SK-N-SH treated with all-trans-retinoic acid at 6 μM for 48 hours (cell line): ENCODE measurements around the gene PUM1.

Experiments
- BACH2 ChIP-seq: fragments of 250-450 bp; sonication (Bioruptor Pico); IDR thresholded peaks from 2 replicates; pipeline ENCODE4 v1.9.0; 2021; ENCODE audit warnings: mild to moderate bottlenecking, borderline replicate concordance
- OSR1 ChIP-seq: fragments of 250-450 bp; sonication (Bioruptor Pico); IDR thresholded peaks from 2 replicates; pipeline ENCODE4 v1.8.0; 2022; ENCODE audit warnings: moderate library complexity, mild to moderate bottlenecking, inconsistent platforms
- RARB ChIP-seq: fragments of 250-450 bp; sonication (Bioruptor Pico); IDR thresholded peaks from 2 replicates; pipeline ENCODE4 v1.8.0; 2021; ENCODE audit warnings: mild to moderate bottlenecking, moderate library complexity
- SNAI2 ChIP-seq: fragments of 250-450 bp; sonication (Bioruptor Pico); IDR thresholded peaks from 2 replicates; pipeline ENCODE4 v1.5.0; 2020; ENCODE audit warnings: mild to moderate bottlenecking, moderate library complexity
- TCF4 ChIP-seq: fragments of 250-450 bp; sonication (Bioruptor Pico); IDR thresholded peaks from 2 replicates; pipeline ENCODE4 v1.8.0; 2021; ENCODE audit warnings: mild to moderate bottlenecking, moderate library complexity, borderline replicate concordance
- ZC3H10 ChIP-seq: fragments of 250-450 bp; sonication (Bioruptor Pico); IDR thresholded peaks from 2 replicates; pipeline ENCODE4 v1.5.1; 2021; ENCODE audit warnings: mild to moderate bottlenecking, moderate library complexity
- ZFP3 ChIP-seq: fragments of 250-450 bp; sonication (Bioruptor Pico); IDR thresholded peaks from 2 replicates; pipeline ENCODE4 v1.5.0; 2020; ENCODE audit warnings: mild to moderate bottlenecking, moderate library complexity
- ZFP30 ChIP-seq: fragments of 450-650 bp; formaldehyde crosslinking; IDR thresholded peaks from 2 replicates; pipeline ENCODE4 v1.5.0; 2022; ENCODE audit warnings: mild to moderate bottlenecking, moderate library complexity

DNA sequence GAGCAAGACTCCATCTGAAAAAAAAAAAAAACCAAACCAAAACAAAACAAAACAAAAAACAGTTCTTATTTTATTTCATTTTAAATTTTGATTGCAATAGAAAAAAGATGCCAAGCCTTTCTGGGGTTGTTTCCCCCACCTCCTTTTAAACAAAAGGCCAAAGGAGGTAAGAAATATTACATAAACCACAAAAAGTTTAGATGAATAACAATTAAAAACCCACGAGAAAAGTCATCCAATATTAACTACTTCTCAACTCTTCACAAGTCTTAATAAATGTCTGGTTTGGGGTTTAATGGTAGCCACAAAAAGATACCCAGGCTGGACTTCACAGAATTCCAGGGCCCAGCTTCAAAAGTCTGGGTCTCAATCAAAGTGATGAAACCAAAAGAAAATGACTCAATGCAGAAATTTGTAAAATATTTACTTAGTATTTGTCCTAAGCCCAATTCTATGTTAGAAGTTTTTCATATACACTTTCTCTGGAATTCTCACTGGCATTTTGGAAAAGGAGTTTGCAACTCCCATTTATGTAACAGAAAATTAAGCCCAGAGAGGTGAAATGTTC lies 110.0 kb downstream of the PUM1 start:
- TF ChIP-seq ZC3H10 (no peak), BACH2 (CRISPR knock-in tag) (no peak), SNAI2 (no peak), ZFP3 (no peak), RARB (no peak), TCF4 (CRISPR knock-in tag) (no peak), ZFP30 (CRISPR knock-in tag) (no peak), OSR1 (CRISPR knock-in tag) (no peak)
